Breast epithelium (tissue), 4 donors: ENCODE results near the gene SLFN13. TPM values are rescaled to one million over a fixed set of nuclear protein-coding genes. Genes with fewer than 3 reads are reported as not detected.
A peak's percentile ranks its signal among the peaks of the same experiment; 100 is the strongest.

ENCODE experiments used
- DNase-seq, 2 donors: peaks; one replicate each; pipeline ENCODE4 v3.0.0-alpha.2; 2019; ENCODE audit warnings: low spot score in 2 of 2
- H3K27ac ChIP-seq, 2 donors: fragments of 200-600 bp; sonication (generic) in 1 of 2; one replicate each; pipeline ENCODE4 v1.5.1; 2016 to 2019; ENCODE audit warnings: mild to moderate bottlenecking in 1 of 2
- H3K27me3 ChIP-seq, 2 donors: fragments of 200-600 bp; sonication (generic) in 1 of 2; one replicate each; pipeline versions ENCODE4 v1.5.1 to v1.6.0; 2017 to 2019; ENCODE audit warnings: control low read depth in 1 of 2, mild to moderate bottlenecking in 1 of 2
- H3K36me3 ChIP-seq: fragments of 200-600 bp; one replicate; pipeline ENCODE4 v1.5.1; 2019
- H3K4me1 ChIP-seq, 2 donors: fragments of 200-600 bp; sonication (generic); one replicate each; pipeline ENCODE4 v1.5.1; 2016 to 2019; ENCODE audit warnings: control low read depth in 1 of 2
- H3K4me3 ChIP-seq, 3 donors: fragments of 200-600 bp; sonication (generic); 1 replicate in 2 of 3; 2 replicates in 1 of 3; pipeline ENCODE4 v1.5.1; 2016 to 2019; ENCODE audit warnings: mild to moderate bottlenecking in 3 of 3, moderate library complexity in 2 of 3
- H3K9me3 ChIP-seq, 2 donors: fragments of 200-600 bp; sonication (generic) in 1 of 2; one replicate each; pipeline ENCODE4 v1.5.1; 2016 to 2019; ENCODE audit warnings: control low read depth in 1 of 2
- CTCF ChIP-seq, 3 donors: fragments of 450-650 bp; IDR thresholded peaks; one replicate each; pipeline ENCODE4 v1.5.1; 2016 to 2017; ENCODE audit warnings: antibody characterized with exemption in 3 of 3, mild to moderate bottlenecking in 3 of 3, moderate library complexity in 3 of 3
- POLR2A ChIP-seq: fragments of 450-650 bp; IDR thresholded peaks from one replicate; pipeline ENCODE4 v1.6.1; 2016; ENCODE audit warnings: antibody characterized with exemption, mild to moderate bottlenecking, moderate library complexity
- POLR2AphosphoS5 ChIP-seq, 3 donors: sonication (generic); formaldehyde crosslinking; IDR thresholded peaks; one replicate each; pipeline ENCODE4 v1.6.1; 2017; ENCODE audit warnings: antibody characterized with exemption in 3 of 3
- intact Hi-C: fragments of 100-400 bp; cut with DNase I; formaldehyde crosslinking; loops from one replicate; pipeline ENCODE4 v1.15.1; 2023; ENCODE audit warnings: low total_unique reads
- total RNA-seq, 3 donors: library from RNA; depleted of rRNA; stranded (reverse); fragments of >200 nt; gene quantifications; one replicate each; pipeline ENCODE4 v1.1.0, GENCODE V29; 2016

Gene SLFN13
- total RNA-seq, 3 donors from 2014 or later: 3.7 to 33.7 (median 26.5) TPM

GRCh38 chr17:35449371-35449931 is 885 bp upstream of the SLFN13 start:
- no peak overlapping the region for H3K27ac ChIP-seq
- no peaks in the 10 kb centered on the region for H3K9me3 ChIP-seq
- H3K36me3 ChIP-seq: no peaks in the 10 kb centered on the region
- peak overlapping the region; percentile 15 to 89 (median 74) for H3K4me3 ChIP-seq
- TF ChIP-seq POLR2AphosphoS5 (IDR thresholded peaks at IDR 0.05) (no peak), CTCF (IDR thresholded peaks at IDR 0.05) (no peak), POLR2A (no peak)
- no peaks in the 10 kb centered on the region for H3K27me3 ChIP-seq
- peaks cover 0 to 3% of the 10 kb centered on the region in 2 donors for H3K4me1 ChIP-seq
- DNase-seq: no peak
- intact Hi-C loops: no loop called here

GRCh38 chr17:35448899-35449227 is 297 bp upstream of the SLFN13 start:
- TF ChIP-seq POLR2AphosphoS5 (IDR thresholded peaks at IDR 0.05) (no peak), CTCF (IDR thresholded peaks at IDR 0.05) (no peak), POLR2A (no peak)
- H3K4me1 ChIP-seq: peaks cover 0 to 3% of the 10 kb centered on the region in 2 donors
- H3K4me3 ChIP-seq: peak overlapping the region; percentile 43 to 89 (median 74)
- no peaks in the 10 kb centered on the region for H3K9me3 ChIP-seq
- H3K36me3 ChIP-seq: no peaks in the 10 kb centered on the region
- intact Hi-C loops: no loop called here
- H3K27me3 ChIP-seq: no peaks in the 10 kb centered on the region
- no peak for DNase-seq
- peak overlapping the region; percentile 82 to 84 for H3K27ac ChIP-seq

GRCh38 chr17:35447499-35447898 is 1.1 kb downstream of the SLFN13 start:
- peak overlapping the region in 2 of 3 donors; percentile 74 to 89 for H3K4me3 ChIP-seq
- no peaks in the 10 kb centered on the region for H3K36me3 ChIP-seq
- H3K4me1 ChIP-seq: peaks cover 0 to 3% of the 10 kb centered on the region in 2 donors
- no peaks in the 10 kb centered on the region for H3K27me3 ChIP-seq
- H3K9me3 ChIP-seq: no peaks in the 10 kb centered on the region
- no peak for TF ChIP-seq POLR2AphosphoS5 (IDR thresholded peaks at IDR 0.05)
- no peak for TF ChIP-seq POLR2A
- TF ChIP-seq CTCF (IDR thresholded peaks at IDR 0.05): no peak
- intact Hi-C loops: loop anchor here (1.0 kb wide), 1 partner anchor 16 kb away; no protein-coding TSS in a partner anchor
- DNase-seq: no peak
- H3K27ac ChIP-seq: peak overlapping the region; percentile 20 to 82

- no peak overlapping the region for H3K27ac ChIP-seq
- no peak for TF ChIP-seq CTCF (IDR thresholded peaks at IDR 0.05)
- no peak for TF ChIP-seq POLR2A
- TF ChIP-seq POLR2AphosphoS5 (IDR thresholded peaks at IDR 0.05): no peak
- H3K27me3 ChIP-seq: no peaks in the 10 kb centered on the region
- no peak for DNase-seq
- intact Hi-C loops: no loop called here
- no peak overlapping the region for H3K4me3 ChIP-seq
- no peaks in the 10 kb centered on the region for H3K36me3 ChIP-seq
- no peaks in the 10 kb centered on the region for H3K9me3 ChIP-seq
- H3K4me1 ChIP-seq: peaks cover 0 to 5% of the 10 kb centered on the region in 2 donors
Measured at GRCh38 chr17:35438433-35438832, 10.1 kb downstream of the SLFN13 start.

GRCh38 chr17:35433075-35433894 is 15.3 kb downstream of the SLFN13 start:
- Histone ChIP-seq H3K36me3 (no peaks in the 10 kb centered on the region), H3K27ac (peak overlapping the region; percentile 82 to 90), H3K4me3 (peak overlapping the region; percentile 47 to 68 (median 61)), H3K9me3 (no peaks in the 10 kb centered on the region), H3K4me1 (peaks cover 0 to 12% of the 10 kb centered on the region in 2 donors), H3K27me3 (no peaks in the 10 kb centered on the region)
- TF ChIP-seq POLR2A: no peak
- TF ChIP-seq CTCF (IDR thresholded peaks at IDR 0.05): no peak
- peak in 2 of 3 donors; percentile 11 to 42 for TF ChIP-seq POLR2AphosphoS5 (IDR thresholded peaks at IDR 0.05)
- intact Hi-C loops: no loop called here
- peak; percentile 70 to 88 for DNase-seq
